HK-2 (cell line): ENCODE measurements around the gene GATA2.

ENCODE experiments used
- DNase-seq: peaks from one replicate; pipeline ENCODE4 v3.0.0-alpha.2; 2018; ENCODE audit not compliant: unreplicated experiment

Gene GATA2

GRCh38 chr3:128502712-128503111 is 9.7 kb upstream of the GATA2 start:
- no peak for DNase-seq

GRCh38 chr3:128501431-128501830 is 8.4 kb upstream of the GATA2 start:
- DNase-seq: no peak

- DNase-seq: no peak
These were observed 7.6 kb upstream of the GATA2 start for GRCh38 chr3:128500556-128500955.

GRCh38 chr3:128499724-128500275 is 6.8 kb upstream of the GATA2 start:
- no peak for DNase-seq

- DNase-seq: no peak
These were observed 6.0 kb upstream of the GATA2 start for GRCh38 chr3:128498901-128499530.

GRCh38 chr3:128498127-128498626 is 5.2 kb upstream of the GATA2 start:
- DNase-seq: no peak

GRCh38 chr3:128497305-128498126 is 4.5 kb upstream of the GATA2 start:
- DNase-seq: peak; percentile 69

- peak; percentile 67 for DNase-seq
These were observed 3.8 kb upstream of the GATA2 start for GRCh38 chr3:128496602-128497304.

GRCh38 chr3:128496019-128496601 is 3.1 kb upstream of the GATA2 start:
- no peak for DNase-seq

- DNase-seq: no peak
These were observed 2.5 kb upstream of the GATA2 start for GRCh38 chr3:128495435-128495970.

GRCh38 chr3:128494367-128494650 is 1.3 kb upstream of the GATA2 start:
- no peak for DNase-seq

- no peak for DNase-seq
These were observed 767 bp upstream of the GATA2 start for GRCh38 chr3:128493570-128494366.

GRCh38 chr3:128491941-128492670 is 895 bp downstream of the GATA2 start:
- no peak for DNase-seq

- DNase-seq: no peak
These were observed 1.4 kb downstream of the GATA2 start for GRCh38 chr3:128491691-128491940.

GRCh38 chr3:128490915-128491690 is 1.9 kb downstream of the GATA2 start:
- no peak for DNase-seq

GRCh38 chr3:128490650-128490914 is 2.4 kb downstream of the GATA2 start:
- no peak for DNase-seq

- DNase-seq: no peak
These were observed 2.9 kb downstream of the GATA2 start for GRCh38 chr3:128489927-128490649.

- DNase-seq: no peak
These were observed 3.4 kb downstream of the GATA2 start for GRCh38 chr3:128489674-128489926.

GRCh38 chr3:128488991-128489673 is 3.9 kb downstream of the GATA2 start:
- DNase-seq: peak; percentile 57
